MM.1S (cell line): ENCODE results near the gene STX1A.
"Not testable (repeated sequence)": the region's sequence is repeated elsewhere in the genome, so short reads cannot be mapped to it uniquely, and the experiment has no call there.

Experiments
- DNase-seq: peaks from one replicate; pipeline ENCODE4 v3.0.0-alpha.2; 2015
- H2AFZ ChIP-seq: fragments of 300-600 bp; sonication (generic); 2 replicates; pipeline ENCODE4 v1.6.0; 2016; ENCODE audit warnings: antibody characterized with exemption, low read length
- H3F3A ChIP-seq: fragments of 300-600 bp; sonication (generic); 2 replicates; pipeline ENCODE4 v1.6.1; 2016; ENCODE audit warnings: mild to moderate bottlenecking, antibody characterized with exemption, low read length, moderate library complexity, mixed read lengths; ENCODE audit not compliant: insufficient read depth
- H3K27ac ChIP-seq: fragments of 300-600 bp; sonication (generic); 2 replicates; pipeline ENCODE4 v1.5.1; 2016; ENCODE audit warnings: mild to moderate bottlenecking, low read length
- H3K27me3 ChIP-seq: fragments of 300-600 bp; sonication (generic); replicated peaks from 2 replicates; pipeline ENCODE4 v1.6.0; 2016; ENCODE audit warnings: low read length; ENCODE audit not compliant: insufficient read depth
- H3K36me3 ChIP-seq: fragments of 300-600 bp; sonication (generic); replicated peaks from 2 replicates; pipeline ENCODE4 v1.6.1; 2016; ENCODE audit warnings: mild to moderate bottlenecking, low read length, mixed read lengths; ENCODE audit not compliant: insufficient read depth
- H3K4me1 ChIP-seq: fragments of 300-600 bp; sonication (generic); 2 replicates; pipeline ENCODE4 v1.6.1; 2016; ENCODE audit warnings: low read length, mixed read lengths
- H3K4me2 ChIP-seq: fragments of 300-600 bp; sonication (generic); 2 replicates; pipeline ENCODE4 v1.6.0; 2016; ENCODE audit warnings: low read depth, low read length
- H3K4me3 ChIP-seq: fragments of 300-600 bp; sonication (generic); 2 replicates; pipeline ENCODE4 v1.5.1; 2016; ENCODE audit warnings: low read length, mixed read lengths
- H3K79me2 ChIP-seq: fragments of 300-600 bp; sonication (generic); 2 replicates; pipeline ENCODE4 v1.6.1; 2016; ENCODE audit warnings: mixed run types, low read length, mixed read lengths
- H3K9ac ChIP-seq: fragments of 300-600 bp; sonication (generic); 2 replicates; pipeline ENCODE4 v1.6.1; 2016; ENCODE audit warnings: low read length, mixed read lengths
- H3K9me2 ChIP-seq: fragments of 300-600 bp; sonication (generic); replicated peaks from 2 replicates; pipeline ENCODE4 v1.6.1; 2016; ENCODE audit warnings: mild to moderate bottlenecking, low read length, mixed read lengths; ENCODE audit not compliant: insufficient read depth
- H3K9me3 ChIP-seq: fragments of 300-600 bp; sonication (generic); replicated peaks from 2 replicates; pipeline ENCODE4 v1.6.1; 2016; ENCODE audit warnings: mild to moderate bottlenecking, low read length, mixed read lengths; ENCODE audit not compliant: insufficient read depth
- H4K20me1 ChIP-seq: fragments of 300-600 bp; sonication (generic); 2 replicates; pipeline ENCODE4 v1.6.1; 2016; ENCODE audit warnings: mild to moderate bottlenecking, low read length, moderate library complexity, mixed read lengths; ENCODE audit not compliant: insufficient read depth
- CTCF ChIP-seq: fragments of 300-600 bp; sonication (generic); IDR thresholded peaks from 2 replicates; pipeline ENCODE4 v1.5.1; 2016; ENCODE audit warnings: antibody characterized with exemption, low read length, mixed read lengths
- EZH2 ChIP-seq: fragments of 300-600 bp; sonication (generic); optimal IDR thresholded peaks from 2 replicates; pipeline ENCODE3; 2017; ENCODE audit warnings: low read depth, mild to moderate bottlenecking, antibody characterized with exemption, low read length, mixed read lengths
- EZH2phosphoT487 ChIP-seq: fragments of 300-600 bp; sonication (generic); IDR thresholded peaks from 2 replicates; pipeline ENCODE4 v1.6.1; 2018; ENCODE audit warnings: antibody characterized with exemption, low read length

STX1A gene

GRCh38 chr7:73667344-73668102 lies 51.9 kb downstream of the STX1A start, which contains the start of gene VPS37D:
TSS of gene VPS37D (plus strand) at chr7:73667831. CDS start at chr7:73667959, 128 bp downstream.
- H3K9ac ChIP-seq = no peak within 1 kb of the TSS
- H3K27ac ChIP-seq = no peak within 1 kb of the TSS
- peak within 1 kb of the TSS; percentile 79 for H2AFZ ChIP-seq

GRCh38 chr7:73663033-73663432 lies 56.4 kb downstream of the STX1A start:
- no peaks in the 10 kb centered on the region for H3K36me3 ChIP-seq
- H3K9ac ChIP-seq = no peak overlapping the region
- H3K4me1 ChIP-seq = no peaks in the 10 kb centered on the region
- DNase-seq = no peak
- H3K27me3 ChIP-seq = peaks cover 37% of the 10 kb centered on the region
- H3K9me3 ChIP-seq = no peaks in the 10 kb centered on the region
- H2AFZ ChIP-seq = no peak overlapping the region
- H3K79me2 ChIP-seq = no peaks in the 10 kb centered on the region
- H3K4me3 ChIP-seq = no peak overlapping the region
- no peak overlapping the region for H3K4me2 ChIP-seq
- no peaks in the 10 kb centered on the region for H3F3A ChIP-seq
- no peaks in the 10 kb centered on the region for H3K9me2 ChIP-seq
- H3K27ac ChIP-seq = no peak overlapping the region
- no peaks in the 10 kb centered on the region for H4K20me1 ChIP-seq
- TF ChIP-seq EZH2 (no peak), EZH2phosphoT487 (no peak), CTCF (no peak)

More at GRCh38 chr7:73667344-73668102, 51.9 kb downstream of the STX1A start, which contains the start of gene VPS37D:
- DNase-seq = peak; percentile 91
- Histone ChIP-seq H3K27me3 (peaks cover 51% of the 10 kb centered on the region), H3K4me3 (peak within 1 kb of the TSS; percentile 54), H3F3A (no peaks in the 10 kb centered on the region), H3K79me2 (no peaks in the 10 kb centered on the region), H3K36me3 (no peaks in the 10 kb centered on the region), H4K20me1 (no peaks in the 10 kb centered on the region), H3K4me2 (peak within 1 kb of the TSS; percentile 81), H3K9me2 (no peaks in the 10 kb centered on the region), H3K4me1 (no peaks in the 10 kb centered on the region), H3K9me3 (no peaks in the 10 kb centered on the region)
- no peak for TF ChIP-seq EZH2
- no peak for TF ChIP-seq EZH2phosphoT487
- TF ChIP-seq CTCF = peak; percentile 43

DNA sequence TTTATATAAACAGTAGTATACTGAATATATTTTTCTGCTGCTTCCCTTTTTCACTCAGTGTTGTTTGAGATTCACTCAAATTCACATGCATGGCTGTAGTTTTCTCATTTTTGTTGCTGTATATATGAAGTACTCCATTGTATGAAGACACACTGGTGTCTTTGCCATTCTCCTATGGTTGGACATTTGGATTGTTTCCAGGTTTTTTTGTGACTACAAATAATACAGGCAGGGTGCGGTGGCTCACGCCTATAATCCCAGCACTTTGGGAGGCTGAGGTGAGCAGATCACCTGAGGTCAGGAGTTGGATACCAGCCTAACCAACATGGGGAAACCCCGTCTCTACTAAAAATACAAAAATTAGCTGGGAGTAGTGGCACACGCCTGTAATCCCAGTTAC lies 58.9 kb downstream of the STX1A start:
- H3K4me2 ChIP-seq, H3K9me3 ChIP-seq, H3K27ac ChIP-seq, H3K79me2 ChIP-seq, H3K9ac ChIP-seq, H2AFZ ChIP-seq, H3K36me3 ChIP-seq, H3K4me1 ChIP-seq, H3F3A ChIP-seq, H3K4me3 ChIP-seq, DNase-seq, H4K20me1 ChIP-seq, H3K9me2 ChIP-seq: not testable (repeated sequence)
- H3K27me3 ChIP-seq = peaks cover 40% of the 10 kb centered on the region

GRCh38 chr7:73659983-73660382 lies 59.5 kb downstream of the STX1A start:
- H3K79me2 ChIP-seq = no peaks in the 10 kb centered on the region
- no peak overlapping the region for H3K9ac ChIP-seq
- no peak overlapping the region for H3K27ac ChIP-seq
- H3K4me1 ChIP-seq = no peaks in the 10 kb centered on the region
- no peak for DNase-seq
- no peak overlapping the region for H3K4me3 ChIP-seq
- no peaks in the 10 kb centered on the region for H3K36me3 ChIP-seq
- H3F3A ChIP-seq = no peaks in the 10 kb centered on the region
- H4K20me1 ChIP-seq = no peaks in the 10 kb centered on the region
- H3K9me2 ChIP-seq = no peaks in the 10 kb centered on the region
- no peaks in the 10 kb centered on the region for H3K9me3 ChIP-seq
- H3K4me2 ChIP-seq = no peak overlapping the region
- H3K27me3 ChIP-seq = peaks cover 39% of the 10 kb centered on the region
- no peak for TF ChIP-seq EZH2phosphoT487
- TF ChIP-seq CTCF = no peak
- no peak for TF ChIP-seq EZH2
- H2AFZ ChIP-seq = no peak overlapping the region

DNA sequence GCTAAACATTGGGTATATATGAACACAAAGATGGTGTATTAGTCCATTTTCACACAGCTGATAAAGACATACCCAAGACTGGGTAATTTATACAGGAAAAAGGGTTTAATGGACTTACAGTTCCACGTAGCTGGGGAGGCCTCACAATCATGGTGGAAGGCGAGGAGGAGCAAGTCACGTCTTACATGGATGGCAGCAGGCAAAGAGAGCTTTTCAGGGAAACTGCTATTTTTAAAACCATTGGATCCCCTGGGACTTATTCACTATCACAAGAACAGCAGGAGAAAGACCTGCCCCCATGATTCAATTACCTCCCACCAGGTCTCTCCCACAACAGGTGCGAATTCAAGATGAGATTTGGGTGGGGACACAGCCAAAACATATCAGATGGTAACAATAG lies 64.2 kb downstream of the STX1A start:
- H3K27me3 ChIP-seq = peaks cover 28% of the 10 kb centered on the region
- not testable (repeated sequence) for H3K4me3 ChIP-seq, H3K4me2 ChIP-seq, H3K4me1 ChIP-seq, H3K79me2 ChIP-seq, H3K9me2 ChIP-seq, H4K20me1 ChIP-seq, H2AFZ ChIP-seq, H3K27ac ChIP-seq, H3K9me3 ChIP-seq, H3K36me3 ChIP-seq, DNase-seq, H3K9ac ChIP-seq, H3F3A ChIP-seq
